K562 (cell line): ENCODE results near the gene TMEM101. TPM values are rescaled to one million over a fixed set of nuclear protein-coding genes. Genes with fewer than 3 reads are reported as not detected.
A peak's percentile ranks its signal among the peaks of the same experiment; 100 is the strongest.
"Not testable (repeated sequence)": the region's sequence is repeated elsewhere in the genome, so short reads cannot be mapped to it uniquely, and the experiment has no call there.

Experiments used
- ATAC-seq: fragments of 200-7000 bp; cut with Tn5 transposase; 3 replicates; pipeline ENCODE4 v1.9.1; 2020; ENCODE audit warnings: moderate library complexity
- BruUV-seq: library from RNA; stranded (reverse); fragments of 400-500 nt; replicated peaks from 2 replicates; lab custom pipeline; 2021; lab: Mats Ljungman, UMichigan
- CTCF ChIA-PET: fragments of 300-600 bp; formaldehyde crosslinking; extraction: SDS; loops from one replicate; lab custom pipeline; 2021; ENCODE audit warnings: low intra/inter-chr PET ratio; lab: Yijun Ruan, JAX
- POLR2A ChIA-PET: fragments of 300-600, 350-650 bp; sonication (Branson Sonifier 250); formaldehyde crosslinking; extraction: SDS; loops from one replicate; lab custom pipeline; 2021; ENCODE audit warnings: antibody characterized with exemption, inconsistent platforms; lab: Yijun Ruan, JAX
- DNase-seq, 4 experiments: peaks; one replicate each; pipeline versions ENCODE4 v3.0.0 to v3.0.0-alpha.2; 2011 to 2018; ENCODE audit warnings: low spot score in 3 of 4, mixed read lengths in 3 of 4; ENCODE audit errors: extremely low read depth in 1 of 4
- FAIRE-seq: peaks from 2 replicates; lab custom pipeline; 2011; peaks lifted over from hg19 to GRCh38; lab: Jason Lieb, UNC
- H2AFZ ChIP-seq: 2 replicates; pipeline ENCODE4 v1.6.0; 2011; ENCODE audit warnings: low read depth, low read length, control low read depth, inconsistent platforms
- H3K27ac ChIP-seq: fragments of 200-600 bp; 3 replicates; pipeline ENCODE4 v1.8.0; 2011; ENCODE audit warnings: low read depth, mild to moderate bottlenecking, control low read depth, inconsistent platforms, low read length, moderate library complexity, mixed read lengths; ENCODE audit errors: extremely low read depth
- H3K27me3 ChIP-seq, 2 experiments: fragments of 300-600 bp in 1 of 2; 2 replicates in 1 of 2; 3 replicates in 1 of 2; pipeline versions ENCODE4 v1.6.0 to v1.8.0; 2011; ENCODE audit warnings: inconsistent platforms in 2 of 2, low read length in 2 of 2, mild to moderate bottlenecking in 1 of 2, mixed read lengths in 1 of 2, moderate library complexity in 1 of 2; ENCODE audit not compliant: control insufficient read depth in 2 of 2, insufficient read depth in 2 of 2
- H3K36me3 ChIP-seq: fragments of 300-600 bp; 3 replicates; pipeline ENCODE4 v1.8.0; 2011; ENCODE audit warnings: mild to moderate bottlenecking, low read length, inconsistent platforms; ENCODE audit not compliant: control insufficient read depth, insufficient read depth
- H3K4me1 ChIP-seq, 2 experiments: fragments of 200-600 bp in 1 of 2; replicated peaks in 1 of 2; 2 replicates in 1 of 2; 3 replicates in 1 of 2; pipeline versions ENCODE4 v1.5.1 to v1.8.0; 2011; ENCODE audit warnings: inconsistent platforms in 2 of 2, low read length in 2 of 2, mild to moderate bottlenecking in 1 of 2, mixed read lengths in 1 of 2, moderate library complexity in 1 of 2; ENCODE audit not compliant: control insufficient read depth in 2 of 2, insufficient read depth in 2 of 2
- H3K4me2 ChIP-seq: 2 replicates; pipeline ENCODE4 v1.6.1; 2011; ENCODE audit warnings: low read length, control low read depth, inconsistent platforms, mixed read lengths; ENCODE audit not compliant: insufficient read depth
- H3K4me3 ChIP-seq: fragments of 200-600 bp; sonication (generic), shearing (Covaris generic); 2 replicates; pipeline ENCODE4 v1.5.1; 2016; ENCODE audit warnings: control low read depth, inconsistent platforms
- H3K79me2 ChIP-seq: fragments of 200-600 bp; 3 replicates; pipeline ENCODE4 v1.8.0; 2011; ENCODE audit warnings: low read length, inconsistent platforms; ENCODE audit not compliant: control insufficient read depth, insufficient read depth
- H3K9ac ChIP-seq, 2 experiments: 2 replicates each; pipeline versions ENCODE4 v1.6.0 to v1.6.1; 2011; ENCODE audit warnings: low read depth in 2 of 2, low read length in 2 of 2, control low read depth in 1 of 2, inconsistent platforms in 1 of 2, mild to moderate bottlenecking in 1 of 2, mixed read lengths in 1 of 2; ENCODE audit not compliant: insufficient read depth in 1 of 2
- H3K9me1 ChIP-seq: one replicate; pipeline ENCODE4 v1.6.0; 2011; ENCODE audit warnings: inconsistent platforms, mild to moderate bottlenecking, low read length, moderate library complexity; ENCODE audit not compliant: control insufficient read depth, insufficient read depth
- H3K9me3 ChIP-seq: replicated peaks from 2 replicates; pipeline ENCODE4 v1.5.1; 2011; ENCODE audit warnings: low read depth, low read length, inconsistent platforms; ENCODE audit not compliant: control insufficient read depth, insufficient read depth
- H4K20me1 ChIP-seq: replicated peaks from 2 replicates; pipeline ENCODE4 v1.6.1; 2011; ENCODE audit warnings: low read length, inconsistent platforms, mixed read lengths; ENCODE audit not compliant: control insufficient read depth, insufficient read depth
- NFIC ChIP-seq: fragments of 450-650 bp; IDR thresholded peaks from 2 replicates; pipeline ENCODE4 v1.6.1; 2017; ENCODE audit warnings: mild to moderate bottlenecking, inconsistent platforms
- ZNF347 ChIP-seq: fragments of 450-650 bp; formaldehyde crosslinking; IDR thresholded peaks from 2 replicates; pipeline ENCODE4 v1.4.0; 2020; ENCODE audit warnings: low read depth, mild to moderate bottlenecking, moderate library complexity
- WGBS: fragments of 100-300 bp; shearing (Covaris generic); methylation state at CpG from one replicate; pipeline ENCODE4 v1.1.6; 2016; ENCODE audit warnings: low coverage, mixed read lengths; ENCODE audit not compliant: insufficient coverage; ENCODE audit errors: missing lambda C conversion rate; 5-methylcytosine and 5-hydroxymethylcytosine counted together
- in situ Hi-C: fragments of 300-500 bp; cut with MboI; formaldehyde crosslinking; loops from 4 replicates; pipeline ENCODE4 v1.15.0; 2018; ENCODE audit warnings: inconsistent platforms, mixed read lengths
- intact Hi-C: fragments of 100-400 bp; cut with micrococcal nuclease; formaldehyde crosslinking; loops from 2 replicates; pipeline ENCODE4 v1.14.2; 2022
- polyA plus RNA-seq, 8 experiments: library from polyadenylated mRNA; depleted of rRNA in 4 of 8; stranded (reverse) in 5 of 8; unstranded in 3 of 8; fragments of >200 nt; fragmentation: Nextera tagmentation in 2 of 8; fragmentation: Illumina TruSeq in 1 of 8; extraction: Ambion mirVana in 2 of 8; extraction: Trizol in 1 of 8; gene quantifications; 2 replicates each; pipeline versions ENCODE4 v1.2.1 to v1.2.3, GENCODE V29; 2011 to 2014; ENCODE audit warnings: inconsistent platforms in 1 of 8, missing spikeins in 1 of 8
- total RNA-seq, 7 experiments: library from RNA; depleted of rRNA in 6 of 7; stranded (reverse); fragments of >200 nt in 6 of 7; fragmentation: Illumina TruSeq in 2 of 7; extraction: Trizol in 2 of 7; gene quantifications; 2 replicates each; pipeline versions ENCODE4 v1.2.1 to v1.2.3, GENCODE V29; 2011 to 2021; ENCODE audit warnings: low replicate concordance in 1 of 7

Gene TMEM101
- total and polyA plus RNA-seq, 9 of the 15 experiments (the other 6 are each of a cell fraction or from before 2014, with no cell fraction given), result 21.2 to 110 (median 37.8) TPM

DNA sequence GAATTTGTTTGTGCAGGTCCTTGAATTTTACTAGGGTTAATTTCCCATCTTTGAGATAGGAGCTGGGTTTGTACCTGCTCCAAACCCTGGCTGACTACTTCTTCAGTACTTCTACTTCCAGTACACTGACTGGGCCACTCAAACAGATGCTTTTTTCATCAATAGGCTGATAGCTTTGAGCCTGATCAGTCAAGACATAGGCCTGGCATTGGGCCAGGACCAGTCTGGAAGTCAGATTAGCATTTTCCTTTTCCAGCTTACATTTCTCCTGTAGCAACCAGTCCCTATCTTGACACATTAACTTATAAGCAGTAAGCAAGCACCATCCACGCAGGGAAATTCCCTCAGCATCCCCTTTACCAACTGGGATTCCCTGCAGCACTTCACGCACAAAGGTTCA lies 7.5 kb upstream of the TMEM101 start:
- ChIA-PET POLR2A (interaction anchor here (1.0 to 1.3 kb wide), 2 partner anchors 8 to 16 kb away, joined by 3 to 5 read pairs; no protein-coding TSS in a partner anchor), CTCF (no interaction called here)
- peaks cover 9 to 14% of the 10 kb centered on the region in 2 experiments; a peak in 4 of 5 replicates for H3K4me1 ChIP-seq
- ATAC-seq (no peak), FAIRE-seq (peak; percentile 46), DNase-seq (no peak)
- H2AFZ ChIP-seq, result no peak overlapping the region
- WGBS, result 86% methylated on average over 2 of the region's 2 CpGs
- in situ Hi-C loops, result no loop called here
- no TSS peak for BruUV-seq
- peak; percentile 79 for TF ChIP-seq NFIC
- TF ChIP-seq ZNF347 (CRISPR knock-in tag), result no peak
- no peak overlapping the region for H3K9ac ChIP-seq
- intact Hi-C loops, result no loop called here
- H3K9me3 ChIP-seq, result no peaks in the 10 kb centered on the region
- H4K20me1 ChIP-seq, result no peaks in the 10 kb centered on the region
- H3K27ac ChIP-seq, result no peak overlapping the region
- no peak overlapping the region for H3K4me2 ChIP-seq
- H3K4me3 ChIP-seq, result no peak overlapping the region
- no peaks in the 10 kb centered on the region for H3K79me2 ChIP-seq
- no peaks in the 10 kb centered on the region for H3K9me1 ChIP-seq
- peaks cover 37% of the 10 kb centered on the region; the same call in 1 of the 3 replicates for H3K36me3 ChIP-seq
- no peaks in the 10 kb centered on the region for H3K27me3 ChIP-seq

DNA sequence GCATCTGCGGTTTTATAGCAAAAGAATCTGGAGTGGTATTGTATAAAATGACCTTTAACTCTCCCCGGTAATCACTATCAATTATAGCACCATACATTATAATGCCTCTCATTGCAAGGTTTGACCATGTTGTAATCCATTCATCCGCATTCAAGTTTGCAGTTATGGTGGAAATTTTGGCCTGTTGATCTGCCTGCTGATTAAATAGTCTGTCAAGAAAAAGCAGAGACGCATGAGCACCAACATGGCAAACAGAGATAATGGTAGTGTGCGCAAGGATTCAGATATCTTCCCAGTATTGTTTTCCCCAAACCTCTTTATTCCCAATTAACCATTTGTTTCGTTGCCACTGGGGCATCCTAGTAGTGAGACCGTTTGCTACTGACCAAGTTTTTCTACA lies 6.5 kb upstream of the TMEM101 start:
- FAIRE-seq, H3K4me3 ChIP-seq, H4K20me1 ChIP-seq, CTCF ChIA-PET, ATAC-seq, in situ Hi-C loops, H3K9me1 ChIP-seq, H3K27me3 ChIP-seq, H3K27ac ChIP-seq, H3K9ac ChIP-seq, DNase-seq, H3K4me2 ChIP-seq, intact Hi-C loops, H3K79me2 ChIP-seq, H2AFZ ChIP-seq, H3K9me3 ChIP-seq: not testable (repeated sequence)
- Histone ChIP-seq H3K36me3 (peaks cover 32% of the 10 kb centered on the region; the same call in 1 of the 3 replicates), H3K4me1 (peaks cover 9 to 17% of the 10 kb centered on the region in 2 experiments; a peak in 4 of 5 replicates)
- 75% methylated on average over 7 of the region's 7 CpGs for WGBS
- POLR2A ChIA-PET, result interaction anchor here (1.3 kb wide), 1 partner anchor 9 kb away, joined by 5 read pairs; no protein-coding TSS in a partner anchor
- TSS peak; percentile 17 for BruUV-seq
